MM.1S (cell line): ENCODE data around the gene MED13L.

Experiments used
- DNase-seq: peaks from one replicate; pipeline ENCODE4 v3.0.0-alpha.2; 2015
- H2AFZ ChIP-seq: fragments of 300-600 bp; sonication (generic); 2 replicates; pipeline ENCODE4 v1.6.0; 2016; ENCODE audit warnings: antibody characterized with exemption, low read length
- H3F3A ChIP-seq: fragments of 300-600 bp; sonication (generic); 2 replicates; pipeline ENCODE4 v1.6.1; 2016; ENCODE audit warnings: mild to moderate bottlenecking, antibody characterized with exemption, low read length, moderate library complexity, mixed read lengths; ENCODE audit not compliant: insufficient read depth
- H3K27ac ChIP-seq: fragments of 300-600 bp; sonication (generic); 2 replicates; pipeline ENCODE4 v1.5.1; 2016; ENCODE audit warnings: mild to moderate bottlenecking, low read length
- H3K27me3 ChIP-seq: fragments of 300-600 bp; sonication (generic); replicated peaks from 2 replicates; pipeline ENCODE4 v1.6.0; 2016; ENCODE audit warnings: low read length; ENCODE audit not compliant: insufficient read depth
- H3K36me3 ChIP-seq: fragments of 300-600 bp; sonication (generic); replicated peaks from 2 replicates; pipeline ENCODE4 v1.6.1; 2016; ENCODE audit warnings: mild to moderate bottlenecking, low read length, mixed read lengths; ENCODE audit not compliant: insufficient read depth
- H3K4me1 ChIP-seq: fragments of 300-600 bp; sonication (generic); 2 replicates; pipeline ENCODE4 v1.6.1; 2016; ENCODE audit warnings: low read length, mixed read lengths
- H3K4me2 ChIP-seq: fragments of 300-600 bp; sonication (generic); 2 replicates; pipeline ENCODE4 v1.6.0; 2016; ENCODE audit warnings: low read depth, low read length
- H3K4me3 ChIP-seq: fragments of 300-600 bp; sonication (generic); 2 replicates; pipeline ENCODE4 v1.5.1; 2016; ENCODE audit warnings: low read length, mixed read lengths
- H3K79me2 ChIP-seq: fragments of 300-600 bp; sonication (generic); 2 replicates; pipeline ENCODE4 v1.6.1; 2016; ENCODE audit warnings: mixed run types, low read length, mixed read lengths
- H3K9ac ChIP-seq: fragments of 300-600 bp; sonication (generic); 2 replicates; pipeline ENCODE4 v1.6.1; 2016; ENCODE audit warnings: low read length, mixed read lengths
- H3K9me2 ChIP-seq: fragments of 300-600 bp; sonication (generic); replicated peaks from 2 replicates; pipeline ENCODE4 v1.6.1; 2016; ENCODE audit warnings: mild to moderate bottlenecking, low read length, mixed read lengths; ENCODE audit not compliant: insufficient read depth
- H3K9me3 ChIP-seq: fragments of 300-600 bp; sonication (generic); replicated peaks from 2 replicates; pipeline ENCODE4 v1.6.1; 2016; ENCODE audit warnings: mild to moderate bottlenecking, low read length, mixed read lengths; ENCODE audit not compliant: insufficient read depth
- H4K20me1 ChIP-seq: fragments of 300-600 bp; sonication (generic); 2 replicates; pipeline ENCODE4 v1.6.1; 2016; ENCODE audit warnings: mild to moderate bottlenecking, low read length, moderate library complexity, mixed read lengths; ENCODE audit not compliant: insufficient read depth
- EZH2 ChIP-seq: fragments of 300-600 bp; sonication (generic); optimal IDR thresholded peaks from 2 replicates; pipeline ENCODE3; 2017; ENCODE audit warnings: low read depth, mild to moderate bottlenecking, antibody characterized with exemption, low read length, mixed read lengths
- EZH2phosphoT487 ChIP-seq: fragments of 300-600 bp; sonication (generic); IDR thresholded peaks from 2 replicates; pipeline ENCODE4 v1.6.1; 2018; ENCODE audit warnings: antibody characterized with exemption, low read length
- TF ChIP-seq, protein P1 (sequence below): fragments of 300-600 bp; sonication (generic); IDR thresholded peaks from 2 replicates; pipeline ENCODE4 v1.5.1; 2016; ENCODE audit warnings: antibody characterized with exemption, low read length, mixed read lengths

The MED13L gene

DNA sequence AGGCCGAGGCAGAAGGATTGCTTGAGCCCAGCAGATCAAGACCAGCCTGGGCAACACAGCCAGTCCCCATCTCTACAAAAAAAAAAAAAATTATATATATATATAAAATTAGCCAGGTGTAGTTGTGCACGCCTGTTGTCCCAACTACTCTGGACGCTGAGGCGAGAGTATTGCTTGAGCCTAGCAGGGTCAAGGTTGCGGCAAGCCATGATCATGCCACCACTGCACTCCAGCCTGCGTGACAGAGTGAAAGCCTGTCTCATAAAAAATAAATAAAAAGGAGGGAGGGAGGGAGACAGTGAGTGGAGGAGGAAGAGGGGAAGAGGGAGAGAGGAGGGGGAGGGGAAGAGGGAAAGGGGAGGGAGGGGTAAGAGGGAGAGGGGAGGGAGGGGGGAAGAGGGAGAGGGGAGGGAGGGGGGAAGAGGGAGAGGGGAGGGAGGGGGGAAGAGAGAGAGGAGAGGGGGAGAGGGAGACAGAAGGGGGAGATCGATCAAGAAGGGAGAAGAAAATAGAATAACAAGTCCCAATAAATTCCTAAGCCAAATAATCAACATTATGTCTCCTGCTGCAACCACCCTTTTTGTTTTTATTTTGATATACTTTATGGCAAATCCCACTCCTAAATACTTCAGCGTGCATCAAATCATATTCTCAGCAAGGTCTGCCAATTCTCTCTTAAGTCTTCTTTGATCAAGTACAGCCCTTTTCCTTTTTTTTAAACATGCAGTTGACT is 163.9 kb downstream of the MED13L start:
- H2AFZ ChIP-seq: no peak overlapping the region
- no peak overlapping the region for H3K4me2 ChIP-seq
- H3K9ac ChIP-seq: no peak overlapping the region
- H3K27me3 ChIP-seq: no peaks in the 10 kb centered on the region
- peaks cover 9% of the 10 kb centered on the region; the same call in 1 of the 2 replicates for H4K20me1 ChIP-seq
- H3K4me3 ChIP-seq: no peak overlapping the region
- H3K36me3 ChIP-seq: no peaks in the 10 kb centered on the region
- no peak for DNase-seq
- peaks cover 83% of the 10 kb centered on the region for H3K79me2 ChIP-seq
- no peaks in the 10 kb centered on the region for H3K9me3 ChIP-seq
- no peaks in the 10 kb centered on the region for H3K4me1 ChIP-seq
- TF ChIP-seq, protein P1, sequence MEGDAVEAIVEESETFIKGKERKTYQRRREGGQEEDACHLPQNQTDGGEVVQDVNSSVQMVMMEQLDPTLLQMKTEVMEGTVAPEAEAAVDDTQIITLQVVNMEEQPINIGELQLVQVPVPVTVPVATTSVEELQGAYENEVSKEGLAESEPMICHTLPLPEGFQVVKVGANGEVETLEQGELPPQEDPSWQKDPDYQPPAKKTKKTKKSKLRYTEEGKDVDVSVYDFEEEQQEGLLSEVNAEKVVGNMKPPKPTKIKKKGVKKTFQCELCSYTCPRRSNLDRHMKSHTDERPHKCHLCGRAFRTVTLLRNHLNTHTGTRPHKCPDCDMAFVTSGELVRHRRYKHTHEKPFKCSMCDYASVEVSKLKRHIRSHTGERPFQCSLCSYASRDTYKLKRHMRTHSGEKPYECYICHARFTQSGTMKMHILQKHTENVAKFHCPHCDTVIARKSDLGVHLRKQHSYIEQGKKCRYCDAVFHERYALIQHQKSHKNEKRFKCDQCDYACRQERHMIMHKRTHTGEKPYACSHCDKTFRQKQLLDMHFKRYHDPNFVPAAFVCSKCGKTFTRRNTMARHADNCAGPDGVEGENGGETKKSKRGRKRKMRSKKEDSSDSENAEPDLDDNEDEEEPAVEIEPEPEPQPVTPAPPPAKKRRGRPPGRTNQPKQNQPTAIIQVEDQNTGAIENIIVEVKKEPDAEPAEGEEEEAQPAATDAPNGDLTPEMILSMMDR: no peak
- TF ChIP-seq EZH2 (no peak), EZH2phosphoT487 (no peak)
- no peak overlapping the region for H3K27ac ChIP-seq
- H3K9me2 ChIP-seq: no peaks in the 10 kb centered on the region
- H3F3A ChIP-seq: no peaks in the 10 kb centered on the region

DNA sequence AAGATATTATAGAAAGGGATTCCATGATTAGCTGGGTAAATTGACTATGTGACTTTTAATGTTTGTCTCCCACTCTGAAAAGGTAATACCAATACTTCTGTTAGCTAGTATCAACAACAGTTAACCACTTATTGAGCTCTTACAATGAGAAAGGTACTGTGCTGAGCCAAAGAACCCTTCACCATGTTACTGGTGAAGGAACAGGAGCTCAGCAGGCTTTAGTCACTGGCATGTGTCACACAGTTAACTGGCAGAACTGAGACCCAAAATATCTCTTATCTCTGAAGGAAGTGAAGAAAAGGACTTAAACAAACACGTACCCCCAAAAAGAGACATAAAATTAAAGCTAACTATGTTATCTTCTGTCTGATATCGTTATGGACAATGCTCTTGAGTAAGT is 170.6 kb downstream of the MED13L start:
- H3K4me3 ChIP-seq: no peak overlapping the region
- no peak overlapping the region for H3K9ac ChIP-seq
- TF ChIP-seq, protein P1: no peak
- TF ChIP-seq EZH2phosphoT487 (no peak), EZH2 (no peak)
- no peak overlapping the region for H3K4me2 ChIP-seq
- H3F3A ChIP-seq: no peaks in the 10 kb centered on the region
- no peaks in the 10 kb centered on the region for H3K27me3 ChIP-seq
- no peaks in the 10 kb centered on the region for H3K9me3 ChIP-seq
- no peak overlapping the region for H3K27ac ChIP-seq
- no peaks in the 10 kb centered on the region for H3K4me1 ChIP-seq
- no peaks in the 10 kb centered on the region for H3K9me2 ChIP-seq
- no peak overlapping the region for H2AFZ ChIP-seq
- DNase-seq: no peak
- no peaks in the 10 kb centered on the region for H3K36me3 ChIP-seq
- peaks cover 64% of the 10 kb centered on the region for H3K79me2 ChIP-seq
- no peaks in the 10 kb centered on the region for H4K20me1 ChIP-seq

DNA sequence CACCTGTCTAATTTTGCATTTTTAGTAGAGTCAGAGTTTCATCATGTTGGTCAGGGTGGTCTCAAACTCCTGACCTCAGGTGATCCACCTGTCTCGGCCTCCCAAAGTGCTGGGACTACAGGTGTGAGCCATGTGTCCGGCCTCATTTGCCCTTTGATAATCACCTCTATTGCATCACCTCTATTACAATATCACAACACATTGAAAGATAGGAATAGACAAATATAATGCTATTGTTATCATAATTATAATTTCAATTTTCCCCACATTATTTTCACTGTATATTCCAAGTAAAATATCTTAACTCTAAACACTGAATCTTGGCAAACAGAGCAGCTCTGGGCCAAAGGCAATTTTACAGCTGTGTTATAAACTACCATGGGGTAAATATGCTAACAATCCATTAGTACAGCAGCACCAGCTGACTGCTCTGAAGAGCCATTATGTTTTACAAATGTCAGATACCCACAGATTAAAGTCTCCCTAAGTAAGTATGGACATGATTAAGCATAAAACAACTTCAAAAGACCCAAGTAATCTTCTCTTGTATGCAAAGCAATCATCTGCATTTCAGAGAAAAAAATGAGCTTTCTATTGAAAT is 173.2 kb downstream of the MED13L start:
- DNase-seq: no peak
- Histone ChIP-seq H3F3A (no peaks in the 10 kb centered on the region), H3K9ac (no peak overlapping the region), H3K4me3 (no peak overlapping the region), H3K36me3 (no peaks in the 10 kb centered on the region), H3K4me2 (no peak overlapping the region), H3K9me2 (no peaks in the 10 kb centered on the region), H2AFZ (no peak overlapping the region), H3K9me3 (no peaks in the 10 kb centered on the region), H3K27ac (no peak overlapping the region), H3K4me1 (no peaks in the 10 kb centered on the region), H4K20me1 (no peaks in the 10 kb centered on the region), H3K27me3 (no peaks in the 10 kb centered on the region), H3K79me2 (peaks cover 62% of the 10 kb centered on the region)
- TF ChIP-seq EZH2: no peak
- TF ChIP-seq, protein P1: no peak
- TF ChIP-seq EZH2phosphoT487: no peak
